Neural progenitor cell (in vitro differentiated cells): ENCODE measurements around the gene NTHL1. TPM values are rescaled to one million over a fixed set of nuclear protein-coding genes. Genes with fewer than 3 reads are reported as not detected.

Source experiments
- DNase-seq: peaks from one replicate; pipeline ENCODE4 v3.0.0-alpha.2; 2016; ENCODE audit warnings: low spot score
- H2AFZ ChIP-seq: fragments of 200-600 bp; sonication (generic); replicated peaks from 2 replicates; pipeline ENCODE4 v1.6.1; 2016; ENCODE audit warnings: antibody characterized with exemption
- H3F3A ChIP-seq: fragments of 200-600 bp; sonication (generic); 2 replicates; pipeline ENCODE4 v1.6.1; 2016; ENCODE audit warnings: antibody characterized with exemption, low read depth
- H3K27ac ChIP-seq: fragments of 200-600 bp; sonication (generic); 2 replicates; pipeline ENCODE4 v1.5.1; 2016; ENCODE audit warnings: mild to moderate bottlenecking
- H3K27me3 ChIP-seq: fragments of 200-600 bp; sonication (generic); 2 replicates; pipeline ENCODE4 v1.6.1; 2016; ENCODE audit warnings: mild to moderate bottlenecking, moderate library complexity
- H3K36me3 ChIP-seq: fragments of 200-600 bp; sonication (generic); 2 replicates; pipeline ENCODE4 v1.5.1; 2016
- H3K4me1 ChIP-seq: fragments of 200-600 bp; sonication (generic); 2 replicates; pipeline ENCODE4 v1.6.1; 2016; ENCODE audit warnings: mixed run types
- H3K4me2 ChIP-seq: fragments of 200-600 bp; sonication (generic); 2 replicates; pipeline ENCODE4 v1.6.1; 2016
- H3K4me3 ChIP-seq: fragments of 200-600 bp; sonication (generic); 2 replicates; pipeline ENCODE4 v1.5.1; 2016
- H3K79me2 ChIP-seq: fragments of 200-600 bp; sonication (generic); 2 replicates; pipeline ENCODE4 v1.6.1; 2016; ENCODE audit warnings: low read depth
- H3K9ac ChIP-seq: fragments of 200-600 bp; sonication (generic); 2 replicates; pipeline ENCODE4 v1.6.1; 2016
- H3K9me3 ChIP-seq: fragments of 200-600 bp; sonication (generic); 2 replicates; pipeline ENCODE4 v1.5.1; 2016; ENCODE audit warnings: low read depth
- H4K20me1 ChIP-seq: fragments of 200-600 bp; sonication (generic); 2 replicates; pipeline ENCODE4 v1.6.1; 2016; ENCODE audit warnings: low read depth
- H3K27ac Mint-ChIP-seq: 3 replicates; pipeline ENCODE4 v1.8.0; 2021; ENCODE audit warnings: mixed read lengths
- H3K27me3 Mint-ChIP-seq: 2 replicates; pipeline ENCODE4 v1.8.0; 2022; ENCODE audit warnings: low read depth, mild to moderate bottlenecking, inconsistent platforms, moderate library complexity, mixed read lengths; ENCODE audit not compliant: insufficient read depth
- H3K36me3 Mint-ChIP-seq: 3 replicates; pipeline ENCODE4 v1.8.0; 2021; ENCODE audit warnings: mixed read lengths
- H3K4me1 Mint-ChIP-seq: 3 replicates; pipeline ENCODE4 v1.8.0; 2021; ENCODE audit warnings: mixed read lengths
- H3K4me3 Mint-ChIP-seq: 3 replicates; pipeline ENCODE4 v1.8.0; 2021; ENCODE audit warnings: mild to moderate bottlenecking, moderate library complexity, mixed read lengths
- H3K9me3 Mint-ChIP-seq: 3 replicates; pipeline ENCODE4 v1.8.0; 2020; ENCODE audit warnings: mixed read lengths
- EZH2 ChIP-seq: fragments of 200-600 bp; sonication (generic); IDR thresholded peaks from 2 replicates; pipeline ENCODE4 v1.6.1; 2017; ENCODE audit warnings: antibody characterized with exemption, mild to moderate bottlenecking, moderate library complexity
- EZH2phosphoT487 ChIP-seq: fragments of 200-600 bp; sonication (generic); IDR thresholded peaks from 2 replicates; pipeline ENCODE4 v1.6.1; 2017; ENCODE audit warnings: antibody characterized with exemption
- total RNA-seq: library from RNA; depleted of rRNA; stranded (reverse); fragments of >200 nt; gene quantifications from 2 replicates; pipeline ENCODE4 v1.2.3, GENCODE V29; 2015; ENCODE audit warnings: low replicate concordance
- TF ChIP-seq, protein P1 (sequence below): fragments of 200-600 bp; sonication (generic); IDR thresholded peaks from 2 replicates; pipeline ENCODE4 v1.5.1; 2017; ENCODE audit warnings: antibody characterized with exemption, mild to moderate bottlenecking

NTHL1 gene
- total RNA-seq, 1 donor from 2014 or later: 26.3 TPM

GRCh38 chr16:2072926-2073325 is 25.3 kb upstream of the NTHL1 start:
- Histone ChIP-seq H3F3A (no peaks in the 10 kb centered on the region), H4K20me1 (no peaks in the 10 kb centered on the region), H3K36me3 (no peaks in the 10 kb centered on the region), H3K9ac (no peak overlapping the region), H3K4me2 (no peak overlapping the region), H2AFZ (no peak overlapping the region), H3K27ac (no peak overlapping the region), H3K79me2 (no peaks in the 10 kb centered on the region), H3K4me3 (no peak overlapping the region), H3K4me1 (no peaks in the 10 kb centered on the region), H3K27me3 (no peaks in the 10 kb centered on the region), H3K9me3 (no peaks in the 10 kb centered on the region)
- H3K9me3 Mint-ChIP-seq: no peaks in the 10 kb centered on the region
- TF ChIP-seq, protein P1, sequence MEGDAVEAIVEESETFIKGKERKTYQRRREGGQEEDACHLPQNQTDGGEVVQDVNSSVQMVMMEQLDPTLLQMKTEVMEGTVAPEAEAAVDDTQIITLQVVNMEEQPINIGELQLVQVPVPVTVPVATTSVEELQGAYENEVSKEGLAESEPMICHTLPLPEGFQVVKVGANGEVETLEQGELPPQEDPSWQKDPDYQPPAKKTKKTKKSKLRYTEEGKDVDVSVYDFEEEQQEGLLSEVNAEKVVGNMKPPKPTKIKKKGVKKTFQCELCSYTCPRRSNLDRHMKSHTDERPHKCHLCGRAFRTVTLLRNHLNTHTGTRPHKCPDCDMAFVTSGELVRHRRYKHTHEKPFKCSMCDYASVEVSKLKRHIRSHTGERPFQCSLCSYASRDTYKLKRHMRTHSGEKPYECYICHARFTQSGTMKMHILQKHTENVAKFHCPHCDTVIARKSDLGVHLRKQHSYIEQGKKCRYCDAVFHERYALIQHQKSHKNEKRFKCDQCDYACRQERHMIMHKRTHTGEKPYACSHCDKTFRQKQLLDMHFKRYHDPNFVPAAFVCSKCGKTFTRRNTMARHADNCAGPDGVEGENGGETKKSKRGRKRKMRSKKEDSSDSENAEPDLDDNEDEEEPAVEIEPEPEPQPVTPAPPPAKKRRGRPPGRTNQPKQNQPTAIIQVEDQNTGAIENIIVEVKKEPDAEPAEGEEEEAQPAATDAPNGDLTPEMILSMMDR: no peak
- TF ChIP-seq EZH2phosphoT487: no peak
- no peak for TF ChIP-seq EZH2
- no peak for DNase-seq
- no peak overlapping the region for H3K4me3 Mint-ChIP-seq
- H3K27me3 Mint-ChIP-seq: peaks cover 4% of the 10 kb centered on the region
- H3K4me1 Mint-ChIP-seq: peaks cover 5% of the 10 kb centered on the region
- peaks cover 13% of the 10 kb centered on the region for H3K36me3 Mint-ChIP-seq
- H3K27ac Mint-ChIP-seq: no peak overlapping the region

DNA sequence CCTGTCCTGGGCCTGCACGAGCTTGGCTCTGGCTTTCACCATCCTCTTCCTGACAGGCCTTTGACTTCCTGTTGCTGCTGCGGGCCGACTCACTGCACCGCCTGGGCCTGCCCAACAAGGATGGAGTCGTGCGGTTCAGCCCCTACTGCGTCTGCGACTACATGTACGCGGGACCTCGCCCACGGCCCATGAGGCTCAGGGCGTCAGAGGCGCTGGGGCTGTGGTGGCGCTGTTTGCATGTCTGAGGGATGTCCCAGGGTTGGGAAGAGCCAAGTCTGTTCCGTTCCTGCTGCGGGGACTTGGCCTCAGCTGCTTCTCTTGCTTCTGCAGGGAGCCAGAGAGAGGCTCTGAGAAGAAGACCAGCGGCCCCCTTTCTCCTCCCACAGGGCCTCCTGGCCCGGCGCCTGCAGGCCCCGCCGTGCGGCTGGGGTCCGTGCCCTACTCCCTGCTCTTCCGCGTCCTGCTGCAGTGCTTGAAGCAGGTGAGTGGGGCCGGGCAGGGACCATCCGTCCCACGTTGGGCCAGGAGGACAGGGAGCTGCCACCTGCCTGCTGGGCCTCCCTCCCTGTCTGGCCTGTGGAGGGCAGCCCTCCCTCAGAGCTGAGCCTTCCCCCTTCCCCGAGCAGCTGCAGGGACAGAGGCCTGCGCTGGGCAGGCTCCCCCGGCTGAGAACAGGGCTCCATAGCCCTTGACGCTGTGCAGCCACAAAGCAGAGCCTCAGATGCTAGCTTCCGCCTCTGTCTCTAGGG is 24.0 kb upstream of the NTHL1 start:
- Histone ChIP-seq H3K4me1 (no peaks in the 10 kb centered on the region), H3K36me3 (no peaks in the 10 kb centered on the region), H3K27me3 (no peaks in the 10 kb centered on the region), H3F3A (no peaks in the 10 kb centered on the region), H3K27ac (no peak overlapping the region), H3K4me3 (no peak overlapping the region), H3K4me2 (no peak overlapping the region), H3K9ac (no peak overlapping the region), H4K20me1 (no peaks in the 10 kb centered on the region), H3K9me3 (no peaks in the 10 kb centered on the region), H2AFZ (no peak overlapping the region), H3K79me2 (no peaks in the 10 kb centered on the region)
- Mint-ChIP-seq H3K27ac (no peak overlapping the region), H3K4me3 (no peak overlapping the region), H3K9me3 (no peaks in the 10 kb centered on the region), H3K36me3 (peaks cover 15% of the 10 kb centered on the region), H3K4me1 (peaks cover 5% of the 10 kb centered on the region), H3K27me3 (peaks cover 2% of the 10 kb centered on the region)
- no peak for TF ChIP-seq EZH2
- TF ChIP-seq, protein P1: no peak
- TF ChIP-seq EZH2phosphoT487: no peak
- no peak for DNase-seq

DNA sequence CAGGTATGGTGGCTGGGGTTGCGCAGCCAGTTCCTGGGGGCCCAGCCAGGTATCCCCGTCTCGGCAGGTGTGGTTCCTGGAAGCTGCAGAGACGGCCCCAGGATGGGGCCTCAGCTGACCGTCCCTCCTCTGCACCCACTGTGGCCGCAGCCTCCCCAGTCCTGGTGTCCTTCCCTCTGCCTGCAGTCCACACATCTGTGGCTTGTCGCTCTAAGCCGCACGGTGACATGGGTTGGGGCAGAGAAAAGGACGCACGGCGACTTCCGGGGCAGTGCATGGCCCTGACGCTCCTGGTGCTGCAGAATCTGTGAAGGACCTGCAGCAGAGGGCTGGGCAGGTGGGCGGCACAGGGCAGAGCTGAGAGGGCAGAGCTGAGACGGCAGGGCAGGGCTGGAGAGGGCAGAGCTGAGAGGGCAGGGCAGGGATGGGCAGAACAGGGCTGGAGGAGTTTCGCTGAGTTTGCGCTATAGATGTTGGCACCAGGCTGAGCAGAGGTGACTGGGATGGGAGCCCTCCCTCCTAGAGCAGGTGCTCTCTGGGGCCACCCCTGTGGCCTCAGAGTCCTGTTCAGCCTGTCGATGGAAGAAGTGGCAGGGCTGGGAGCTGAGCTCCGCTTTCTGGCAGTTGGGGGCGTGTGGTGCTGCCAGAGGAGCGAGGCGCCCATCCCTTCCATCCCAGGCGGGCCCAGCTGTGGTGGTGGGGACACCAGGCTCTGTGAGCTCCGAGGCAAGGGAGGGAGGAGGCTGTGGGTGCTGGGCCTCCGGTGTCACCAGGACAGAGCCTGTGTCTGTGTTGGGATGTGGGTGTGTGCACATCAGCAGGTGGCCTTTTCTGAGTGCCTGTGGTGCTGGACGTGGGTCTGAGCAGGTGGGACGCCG is 23.2 kb upstream of the NTHL1 start:
- Mint-ChIP-seq H3K36me3 (peaks cover 19% of the 10 kb centered on the region), H3K27ac (no peak overlapping the region), H3K4me1 (peaks cover 5% of the 10 kb centered on the region), H3K4me3 (no peak overlapping the region), H3K9me3 (no peaks in the 10 kb centered on the region), H3K27me3 (peaks cover 2% of the 10 kb centered on the region)
- Histone ChIP-seq H3K27me3 (no peaks in the 10 kb centered on the region), H3K4me2 (no peak overlapping the region), H3K9ac (no peak overlapping the region), H3K27ac (no peak overlapping the region), H3K4me1 (no peaks in the 10 kb centered on the region), H3K36me3 (no peaks in the 10 kb centered on the region), H2AFZ (no peak overlapping the region), H3K4me3 (no peak overlapping the region), H3K79me2 (no peaks in the 10 kb centered on the region), H3F3A (no peaks in the 10 kb centered on the region), H4K20me1 (no peaks in the 10 kb centered on the region), H3K9me3 (no peaks in the 10 kb centered on the region)
- TF ChIP-seq EZH2 (no peak), EZH2phosphoT487 (no peak)
- TF ChIP-seq, protein P1: no peak
- no peak for DNase-seq
